NCI-H2171 (cell line): ENCODE measurements around the gene DPYSL4.

Experiments used
- DNase-seq: peaks from one replicate; lab custom pipeline; 2025; lab: John Stamatoyannopoulos, UW

DPYSL4 gene

DNA sequence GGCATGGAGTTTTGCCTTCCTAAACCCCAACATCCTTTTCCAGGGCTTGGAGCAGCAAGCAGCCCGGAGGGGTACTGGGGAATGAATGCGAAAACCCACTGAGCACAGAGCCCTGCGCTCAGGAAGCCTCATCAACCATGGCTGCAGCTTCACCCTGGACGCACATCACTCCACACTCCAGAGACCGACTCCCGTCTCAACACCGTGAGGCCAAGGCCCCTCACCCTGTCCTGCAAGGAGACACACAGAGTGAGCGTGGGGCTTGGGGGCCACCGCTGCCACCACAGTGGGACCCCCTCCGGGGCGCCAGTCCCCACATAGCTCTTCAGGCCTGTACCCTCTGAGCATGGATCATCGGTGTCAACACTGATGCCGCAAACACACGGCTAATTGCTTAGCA, 41.9 kb downstream of the DPYSL4 start:
- DNase-seq, result no peak

DNA sequence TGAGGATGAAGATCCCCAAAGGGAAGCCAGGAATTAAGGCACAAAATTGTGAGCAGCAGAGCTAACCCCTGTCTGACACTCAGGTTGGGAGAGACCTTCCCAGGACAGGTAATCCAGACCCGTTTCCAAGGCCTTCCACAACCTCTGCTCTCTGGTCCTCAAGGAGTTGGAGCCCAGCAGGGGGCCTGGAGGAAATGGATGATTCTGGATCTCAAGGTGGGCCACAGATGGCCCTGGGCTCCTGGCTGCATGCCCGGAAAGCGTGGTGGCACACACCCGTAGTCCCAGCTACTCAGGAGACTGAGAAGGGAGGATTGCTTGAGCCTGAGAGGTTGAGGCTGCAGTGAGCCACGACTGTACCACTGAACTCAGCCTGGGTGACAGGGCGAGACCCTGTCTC, 42.3 kb downstream of the DPYSL4 start:
- no peak for DNase-seq

DNA sequence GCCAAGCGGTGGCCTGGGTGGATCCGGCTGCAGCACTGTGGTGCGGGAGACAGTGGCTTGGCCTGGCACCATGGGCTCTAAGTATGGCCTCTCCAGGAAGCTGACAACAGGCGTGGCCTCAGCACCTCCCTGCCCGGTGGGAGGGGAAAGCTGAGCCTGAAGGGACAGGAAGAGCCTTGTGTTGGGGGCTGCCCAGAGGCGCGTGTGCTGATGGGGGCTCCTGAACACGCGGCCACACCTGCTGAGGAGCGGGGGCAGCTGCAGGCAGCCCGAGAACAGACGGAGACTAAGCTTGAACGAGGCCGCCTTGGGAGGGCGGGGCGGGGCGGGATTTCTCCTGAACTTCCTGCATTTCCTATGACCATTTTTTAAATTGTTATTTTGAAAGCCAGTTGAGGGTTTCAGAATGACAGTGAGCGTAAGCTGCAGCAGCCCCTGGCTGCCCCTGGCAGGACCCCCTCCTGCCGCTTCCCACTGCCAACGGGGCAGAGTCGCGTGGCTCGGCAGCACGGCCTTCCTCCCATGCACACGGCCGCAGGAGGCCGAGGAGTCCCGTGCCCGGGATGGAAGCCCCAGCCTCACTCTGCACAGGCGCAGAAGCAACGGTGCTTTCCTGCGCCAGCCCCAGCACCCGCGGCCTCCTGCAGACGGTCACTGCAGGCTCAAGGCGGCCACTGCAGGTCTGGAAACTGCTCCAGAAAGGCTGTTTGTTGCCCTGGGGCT, 43.2 kb downstream of the DPYSL4 start:
- DNase-seq, result no peak

DNA sequence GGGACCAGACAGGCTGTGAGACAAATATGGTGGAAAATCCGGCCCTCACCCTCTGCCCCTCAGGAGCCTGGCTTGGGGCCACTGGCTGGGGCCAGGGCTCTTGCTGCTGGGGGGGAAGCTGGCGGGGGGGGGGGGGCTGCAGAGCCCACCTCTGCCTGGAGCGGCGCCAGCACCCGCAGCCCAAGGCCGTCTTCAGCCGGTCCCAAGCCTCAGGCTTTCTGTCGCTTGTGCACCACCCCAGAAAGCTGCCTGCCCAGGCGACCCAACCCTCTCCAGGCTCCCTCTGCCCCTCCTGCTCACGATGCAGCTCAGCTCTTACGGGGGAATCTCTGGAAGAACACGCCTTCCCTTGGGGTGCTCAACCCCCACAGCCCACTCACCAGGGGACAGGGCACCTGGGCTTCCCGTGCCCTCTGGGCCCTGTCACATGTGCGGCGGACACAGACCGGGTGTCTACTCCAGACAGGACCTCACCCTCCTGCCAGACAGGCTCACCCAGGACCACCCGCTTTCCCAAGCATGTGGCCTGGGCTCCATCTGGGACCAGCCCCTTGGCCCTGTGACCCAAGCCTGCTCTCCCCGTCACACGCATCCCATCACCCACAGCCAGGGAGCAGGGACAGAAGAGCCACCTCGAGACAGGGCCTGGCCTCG, 43.9 kb downstream of the DPYSL4 start:
- no peak for DNase-seq

DNA sequence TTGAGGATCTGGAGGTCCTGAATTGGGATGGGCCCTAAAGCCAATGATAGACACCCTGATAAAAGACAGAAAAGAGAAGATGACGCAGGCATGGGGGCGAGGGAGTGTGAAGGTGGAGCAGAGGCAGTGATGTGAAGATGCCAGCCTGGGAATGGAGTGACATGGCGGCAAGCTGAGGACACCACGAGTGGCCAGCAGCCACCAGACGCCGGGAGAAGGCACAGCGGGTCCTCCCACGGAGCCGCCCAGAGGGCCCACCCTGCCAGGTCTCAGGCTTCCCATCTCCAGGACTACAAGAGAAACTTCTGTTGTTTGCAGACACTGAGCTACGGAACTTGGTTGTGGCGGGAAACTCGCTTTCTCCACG, 44.9 kb downstream of the DPYSL4 start:
- no peak for DNase-seq

DNA sequence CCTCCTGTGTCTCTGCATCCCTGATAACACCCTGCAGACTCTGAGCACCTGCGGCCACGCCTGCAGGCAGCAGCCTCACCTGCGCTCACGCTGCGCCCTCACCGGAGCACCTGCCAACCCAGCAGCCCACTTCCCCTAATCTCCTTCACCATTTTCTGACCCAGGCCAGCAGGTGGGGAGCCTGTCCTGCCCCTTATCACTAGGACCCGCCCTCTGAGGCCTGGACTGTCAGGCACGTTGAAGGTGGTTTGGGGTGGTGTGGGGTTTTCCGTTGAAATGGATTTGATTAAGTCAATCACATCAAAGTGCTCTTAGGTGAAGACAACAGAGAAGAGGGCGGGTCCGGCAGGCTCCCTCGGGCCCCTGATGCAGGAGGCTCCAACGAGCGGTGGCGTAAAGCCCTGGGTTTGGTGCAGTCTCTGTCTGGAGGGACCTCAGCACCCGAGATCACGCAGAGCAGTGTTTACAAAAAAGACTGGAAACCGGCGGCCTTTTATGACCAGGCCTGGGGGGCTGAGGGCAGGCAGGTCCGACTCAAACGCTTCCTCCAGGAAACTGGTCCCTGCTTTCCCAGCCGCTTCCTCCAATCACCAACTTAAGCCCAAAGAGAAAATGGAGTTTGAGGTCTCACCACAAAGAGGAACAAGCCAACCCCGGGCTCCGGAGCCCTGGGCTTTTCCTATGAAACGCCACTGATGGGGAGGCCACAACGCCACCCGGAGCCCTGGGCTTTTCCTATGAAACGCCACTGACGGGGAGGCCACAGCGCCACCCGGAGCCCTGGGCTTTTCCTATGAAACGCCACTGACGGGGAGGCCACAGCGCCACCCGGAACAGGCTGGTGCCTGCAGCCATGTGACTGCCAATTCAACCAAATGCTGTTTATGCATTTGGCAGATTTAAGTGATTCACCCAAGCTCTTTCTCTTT, 45.5 kb downstream of the DPYSL4 start:
- DNase-seq, result no peak

DNA sequence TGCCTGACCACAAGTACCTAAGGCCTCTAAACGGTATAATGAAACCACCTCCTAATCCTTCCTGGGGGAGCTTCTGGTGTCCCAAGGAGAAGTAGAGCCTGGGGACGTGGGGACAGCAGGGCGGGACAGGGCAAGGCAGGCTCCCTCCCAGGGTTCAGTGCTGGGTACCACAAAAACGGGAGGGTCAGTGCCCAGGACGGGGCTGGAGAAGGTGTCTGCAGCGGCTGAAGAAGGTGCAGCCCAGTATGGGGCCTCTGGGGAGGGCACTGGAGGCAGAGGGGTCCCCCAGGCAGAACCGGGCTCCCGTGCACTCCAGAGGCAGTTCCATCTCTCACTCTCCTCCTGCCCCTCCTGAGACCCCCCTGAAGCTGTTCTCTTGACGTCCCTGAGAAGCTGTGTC, 46.2 kb downstream of the DPYSL4 start:
- DNase-seq, result no peak

DNA sequence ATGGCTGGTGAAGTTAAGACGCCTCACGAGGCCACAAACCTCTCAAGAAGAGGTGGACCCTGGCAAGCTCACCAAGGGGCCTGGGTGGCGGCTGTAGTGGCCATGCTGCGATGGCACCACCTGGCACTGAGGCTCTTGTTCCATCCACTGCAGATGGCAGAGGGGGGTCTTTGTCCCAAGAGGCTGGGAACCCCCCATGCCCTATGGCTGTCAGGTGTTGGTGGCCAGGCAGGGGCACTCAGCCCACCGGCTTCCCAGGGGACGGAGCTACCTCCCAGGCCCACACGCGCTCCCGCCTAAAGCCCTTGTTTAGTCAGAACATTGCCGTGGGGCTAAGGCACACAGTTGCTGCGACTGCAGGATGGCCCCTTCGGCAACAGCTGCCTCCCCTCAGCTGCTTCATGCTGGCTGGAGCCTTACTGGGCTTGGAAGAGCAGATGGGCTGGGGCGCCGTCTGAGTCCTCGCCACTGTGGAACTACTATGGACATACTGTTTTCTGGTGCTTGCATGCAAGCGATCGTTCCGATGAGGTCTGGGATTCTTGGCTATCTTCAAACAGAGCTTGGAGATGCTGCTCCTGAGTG, 46.8 kb downstream of the DPYSL4 start:
- no peak for DNase-seq

DNA sequence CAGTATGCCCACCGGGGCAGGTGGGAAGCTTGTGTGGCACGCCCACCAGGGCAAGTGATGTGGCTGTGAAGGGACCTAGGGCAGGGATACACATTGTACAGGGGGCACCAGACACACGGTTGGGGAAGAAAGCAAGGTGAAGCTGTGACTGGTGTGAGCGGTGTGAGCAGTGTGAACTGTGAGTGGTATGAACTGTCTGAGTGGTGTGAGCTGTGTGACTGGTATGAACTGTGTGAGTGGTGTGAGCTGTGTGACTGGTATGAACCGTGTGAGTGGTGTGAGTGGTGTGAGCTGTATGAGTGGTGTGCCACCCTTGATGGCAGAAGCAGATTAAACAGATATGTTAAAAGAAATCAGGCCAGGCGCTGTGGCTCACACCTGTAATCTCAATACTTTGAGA, 48.1 kb downstream of the DPYSL4 start:
- no peak for DNase-seq

DNA sequence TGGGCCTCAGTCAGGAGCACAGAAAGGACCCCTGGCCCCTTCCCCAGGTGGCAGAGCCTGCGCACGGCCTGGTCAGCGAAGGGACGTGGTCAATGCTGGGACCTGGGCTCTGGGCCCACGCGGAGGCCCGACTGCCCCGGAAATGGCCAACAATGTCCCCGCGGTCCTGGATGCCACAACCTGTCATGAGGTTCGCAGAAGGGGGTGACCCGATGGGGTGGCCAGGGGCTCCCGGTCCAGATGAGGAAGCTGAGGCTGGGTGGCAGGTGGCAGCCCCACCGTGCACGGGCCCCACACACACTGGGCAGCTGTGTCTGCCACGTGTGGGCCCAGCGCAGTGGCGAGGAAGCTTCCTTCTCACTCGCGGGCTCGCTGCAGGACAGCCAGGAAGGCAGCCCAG, 49.4 kb downstream of the DPYSL4 start:
- no peak for DNase-seq

DNA sequence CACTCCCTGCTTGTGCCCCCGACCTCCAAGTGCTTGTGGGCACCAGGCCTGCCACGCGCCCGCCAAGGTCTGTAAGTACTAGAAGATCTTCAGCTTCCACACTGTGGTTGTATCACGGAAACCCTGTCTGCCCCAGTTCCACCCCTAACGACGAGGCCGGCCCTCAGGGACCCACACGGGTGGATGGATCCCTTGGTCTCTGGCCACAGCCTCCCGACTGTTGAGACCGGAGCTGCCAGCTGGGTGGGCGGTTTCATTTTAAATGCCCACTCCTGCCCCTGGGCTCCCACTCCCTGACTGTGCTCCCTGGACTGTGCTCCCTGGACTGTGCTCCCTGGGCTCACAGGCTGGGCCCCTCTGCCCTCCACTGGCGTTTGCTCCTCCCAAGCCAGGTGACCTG, 50.1 kb downstream of the DPYSL4 start:
- no peak for DNase-seq

DNA sequence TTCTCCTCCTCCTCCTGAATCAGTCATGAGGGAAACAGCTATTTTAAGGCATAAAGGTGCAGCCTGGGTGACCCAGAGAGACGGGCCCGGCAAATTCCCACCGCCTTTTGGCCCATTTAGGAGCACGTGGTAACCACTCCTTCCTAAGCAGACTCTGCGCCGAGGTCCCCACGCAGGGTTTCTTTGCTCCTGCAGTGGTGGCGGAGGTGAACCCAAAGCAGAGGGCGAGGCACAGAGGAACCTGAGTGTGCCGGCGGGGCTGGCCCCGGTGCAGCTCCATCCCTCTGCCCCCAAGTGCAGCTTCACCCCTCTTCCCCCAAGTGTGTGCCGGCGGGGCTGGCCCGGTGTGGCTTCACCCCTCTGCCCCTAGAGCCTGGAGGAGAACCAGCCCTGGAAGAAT, 50.6 kb downstream of the DPYSL4 start:
- no peak for DNase-seq

DNA sequence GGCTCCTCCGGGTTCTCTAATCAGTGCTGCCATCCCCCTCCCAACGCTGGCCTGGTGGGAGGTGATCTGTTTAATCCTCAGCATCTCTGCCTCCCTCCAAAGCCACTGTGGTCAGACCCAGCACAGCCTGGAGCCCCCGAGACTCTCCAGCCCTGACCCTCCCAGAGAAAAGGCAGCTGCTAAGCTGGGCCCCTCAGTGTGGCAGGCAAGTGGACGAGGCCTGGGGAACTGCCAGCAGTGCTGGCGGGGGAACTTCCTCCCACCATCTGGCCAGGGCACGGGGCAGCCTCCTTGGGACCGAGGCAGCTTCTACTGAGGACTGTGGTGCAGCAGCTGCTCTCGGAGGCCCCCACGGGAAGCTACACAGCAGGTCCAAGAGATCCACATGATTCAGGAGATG, 51.1 kb downstream of the DPYSL4 start:
- no peak for DNase-seq

DNA sequence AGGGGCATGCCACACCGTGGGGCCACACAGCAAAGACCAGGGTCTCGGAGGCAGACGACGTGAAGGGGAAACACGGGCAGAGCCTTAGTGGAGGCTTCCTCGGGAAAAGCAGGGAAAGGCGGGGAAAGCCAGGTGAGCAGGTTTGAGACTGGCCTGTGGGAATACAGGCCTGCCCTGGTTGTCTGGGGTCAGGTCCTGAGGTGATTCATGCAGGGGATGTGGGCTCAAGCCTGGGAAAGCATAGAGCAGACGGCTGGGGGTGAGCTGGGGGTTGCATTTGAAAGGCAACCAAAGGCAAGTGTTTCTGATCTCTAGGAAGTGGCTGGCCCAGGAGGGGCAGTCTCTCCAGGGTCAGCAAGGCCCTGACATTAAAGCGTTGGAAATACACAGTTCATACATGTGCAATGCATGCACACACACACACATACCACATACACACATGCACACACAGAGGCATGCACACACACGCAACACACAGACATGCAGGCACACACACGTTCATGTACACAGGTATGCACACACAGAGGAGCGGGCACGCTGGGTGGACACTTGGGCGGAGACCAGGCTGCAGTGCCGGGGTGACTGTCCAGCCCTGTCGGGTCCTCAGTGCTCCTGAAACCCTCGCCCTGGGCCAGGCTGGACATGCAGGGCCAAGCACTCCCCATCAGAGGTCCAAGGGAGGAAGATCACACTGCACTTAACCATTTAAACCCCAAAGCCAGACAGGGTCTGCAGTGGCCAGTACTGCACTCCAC, 51.8 kb downstream of the DPYSL4 start:
- DNase-seq, result no peak

DNA sequence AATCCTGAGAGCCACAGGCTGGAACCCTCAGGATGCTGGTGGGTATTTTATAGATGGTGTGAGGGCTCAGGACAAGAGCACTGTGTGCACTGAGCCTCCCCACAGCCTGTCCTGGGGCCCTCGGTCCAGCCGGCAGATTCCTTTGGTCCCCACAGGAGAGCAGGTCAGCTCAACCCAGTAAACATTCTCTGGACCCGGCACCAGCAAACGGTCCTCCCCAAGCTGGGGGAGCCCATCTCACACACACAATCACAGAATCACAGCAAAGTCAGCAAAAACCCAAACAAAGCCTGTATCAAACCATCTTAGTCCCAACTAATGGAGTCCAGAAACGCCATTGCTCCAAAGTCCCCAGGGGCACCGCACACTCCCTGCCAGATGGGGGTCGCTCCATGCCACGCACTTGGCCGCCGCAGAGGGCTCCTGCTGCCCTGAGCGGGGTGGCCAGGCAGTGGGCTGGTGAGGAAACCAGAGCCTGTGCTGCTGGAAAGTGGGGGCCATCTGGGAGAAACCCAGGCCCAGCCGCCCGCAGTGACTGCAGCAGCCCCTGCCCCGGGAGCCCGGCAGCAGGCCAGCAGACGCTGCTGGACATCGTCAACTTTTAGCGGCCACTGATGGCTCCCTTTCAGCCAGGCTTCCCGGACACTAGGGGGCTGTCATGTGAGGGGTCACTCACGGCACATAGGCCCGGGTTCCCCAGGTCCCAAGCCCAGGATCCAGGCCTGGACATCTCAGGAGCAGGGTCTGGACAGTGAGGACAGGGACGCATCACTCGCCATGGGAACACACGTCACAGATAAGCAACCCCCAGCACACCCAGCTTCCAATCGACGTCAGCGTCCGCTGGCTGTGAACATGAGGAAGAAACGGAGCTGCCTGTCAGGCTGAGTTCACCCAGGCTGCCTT, 52.6 kb downstream of the DPYSL4 start:
- DNase-seq, result no peak

DNA sequence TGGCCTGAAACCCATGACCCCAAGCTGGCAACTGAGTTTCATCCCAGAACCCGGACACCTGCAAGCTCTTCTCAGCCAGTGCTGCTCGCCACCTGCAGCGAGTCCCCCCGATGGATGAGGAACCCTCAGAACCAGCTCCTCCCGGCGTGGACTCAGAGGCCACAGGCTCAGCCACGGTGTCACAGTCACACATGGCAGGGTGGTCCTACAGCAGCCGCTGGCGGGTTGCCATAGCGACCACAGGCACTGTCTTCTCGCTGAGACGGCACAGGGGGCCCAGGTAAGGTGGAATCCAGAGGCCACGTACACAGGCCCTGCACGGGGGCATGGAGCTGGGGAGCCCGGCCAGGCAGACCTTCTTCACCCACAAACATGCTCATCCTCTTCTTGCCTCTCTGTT, 53.4 kb downstream of the DPYSL4 start:
- no peak for DNase-seq

DNA sequence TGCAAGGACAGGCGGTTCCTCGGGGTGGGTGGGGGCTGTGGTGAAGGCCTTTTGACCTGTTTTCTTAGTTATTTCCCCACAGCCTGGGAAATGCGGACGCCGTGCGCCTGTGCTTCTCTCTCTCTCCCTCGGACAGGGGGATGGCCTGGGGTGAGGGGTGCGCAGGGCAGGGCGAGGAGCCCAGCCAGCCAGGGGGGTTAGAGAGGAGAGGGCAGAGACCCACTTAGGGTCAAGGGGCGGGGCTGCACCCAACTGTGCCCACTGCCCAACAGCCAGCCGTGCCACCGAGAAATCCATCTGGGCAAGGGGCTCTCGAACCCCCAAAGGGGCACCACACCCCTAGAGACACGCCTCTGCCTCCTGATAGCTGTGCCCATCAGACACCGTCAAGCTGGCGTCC, 53.8 kb downstream of the DPYSL4 start:
- no peak for DNase-seq

DNA sequence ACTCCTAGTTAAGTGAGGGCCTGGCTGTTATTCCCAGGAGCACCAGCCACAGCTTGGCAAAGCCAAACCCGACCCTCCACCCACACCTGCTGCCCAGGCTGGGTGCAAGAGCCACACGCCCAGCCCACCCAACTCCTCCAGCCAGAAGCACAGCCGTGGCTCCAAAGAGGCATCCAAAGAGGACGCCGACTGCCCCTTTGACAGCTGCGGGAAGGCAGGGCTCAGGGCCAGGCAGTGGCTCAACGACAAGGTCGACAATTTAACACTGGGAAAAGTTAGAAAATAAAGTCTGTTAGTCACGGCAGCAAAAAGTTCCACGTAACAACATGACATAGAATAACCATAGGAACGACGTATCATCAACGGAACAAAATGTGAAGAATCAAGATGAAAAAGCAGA, 54.3 kb downstream of the DPYSL4 start:
- DNase-seq, result no peak

DNA sequence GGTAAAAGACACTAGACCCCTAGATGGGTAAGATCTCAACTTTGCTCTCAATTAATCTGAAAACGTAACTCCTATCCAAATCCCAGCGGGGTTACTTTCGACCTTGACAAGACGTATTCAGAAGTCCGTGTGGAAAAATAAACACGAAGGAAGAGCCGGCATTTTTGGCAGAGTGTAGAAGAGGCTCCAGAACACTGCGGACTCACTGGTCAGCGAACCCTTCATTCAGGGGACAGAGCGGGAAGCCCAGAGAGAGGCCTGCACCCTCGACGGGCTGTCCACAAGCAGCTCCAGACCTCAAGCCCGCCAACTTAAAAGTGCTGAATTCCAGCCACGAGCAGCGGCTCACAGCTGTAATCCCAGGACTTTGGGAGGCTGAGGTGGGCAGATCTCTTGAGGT, 54.7 kb downstream of the DPYSL4 start:
- DNase-seq, result no peak

DNA sequence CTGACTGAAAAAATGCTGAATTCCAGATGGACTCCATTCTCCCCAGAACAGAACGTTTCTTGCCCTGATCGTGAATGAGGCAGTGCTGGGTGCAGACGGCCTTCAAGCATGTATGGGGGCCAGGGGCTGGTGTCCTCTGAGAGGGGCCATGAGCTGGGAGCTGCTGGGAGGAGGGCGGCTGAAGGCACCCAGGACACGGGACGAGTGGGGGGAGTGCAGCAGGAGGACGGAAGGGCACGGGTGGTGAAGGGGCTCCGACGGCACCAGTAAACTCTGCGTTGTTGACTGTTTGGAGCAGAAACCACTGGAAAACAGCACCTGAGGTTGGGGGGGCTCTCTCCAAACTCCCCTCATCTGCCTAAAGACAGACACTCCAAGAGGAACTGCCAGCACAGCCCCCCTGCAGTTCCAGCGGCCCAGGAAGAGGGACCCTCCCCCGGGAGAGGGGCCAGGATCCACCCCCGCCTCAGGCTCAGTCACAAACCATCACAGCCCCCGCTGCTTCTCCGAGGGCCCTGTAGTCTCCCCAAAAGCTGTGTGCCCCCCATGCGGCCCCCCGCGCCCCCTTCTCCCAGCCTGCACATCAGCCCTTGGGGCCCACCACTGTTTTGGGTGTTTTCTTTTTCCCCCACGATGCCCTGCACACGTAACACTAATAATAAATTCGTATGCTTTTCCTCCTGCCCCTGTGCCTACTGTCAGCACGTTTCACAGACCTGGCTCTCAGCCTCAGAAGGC, 55.5 kb downstream of the DPYSL4 start:
- no peak for DNase-seq
